Fibroblast of skin of left biceps (primary cell): ENCODE measurements around the gene STX11.
A peak's percentile ranks its signal among the peaks of the same experiment; 100 is the strongest.
"Not testable (repeated sequence)": the region's sequence is repeated elsewhere in the genome, so short reads cannot be mapped to it uniquely, and the experiment has no call there.

Experiments used
- DNase-seq, 2 experiments: peaks; one replicate each; pipeline ENCODE4 v3.0.0-alpha.2; 2013; ENCODE audit warnings: low read depth in 2 of 2

STX11 gene

DNA sequence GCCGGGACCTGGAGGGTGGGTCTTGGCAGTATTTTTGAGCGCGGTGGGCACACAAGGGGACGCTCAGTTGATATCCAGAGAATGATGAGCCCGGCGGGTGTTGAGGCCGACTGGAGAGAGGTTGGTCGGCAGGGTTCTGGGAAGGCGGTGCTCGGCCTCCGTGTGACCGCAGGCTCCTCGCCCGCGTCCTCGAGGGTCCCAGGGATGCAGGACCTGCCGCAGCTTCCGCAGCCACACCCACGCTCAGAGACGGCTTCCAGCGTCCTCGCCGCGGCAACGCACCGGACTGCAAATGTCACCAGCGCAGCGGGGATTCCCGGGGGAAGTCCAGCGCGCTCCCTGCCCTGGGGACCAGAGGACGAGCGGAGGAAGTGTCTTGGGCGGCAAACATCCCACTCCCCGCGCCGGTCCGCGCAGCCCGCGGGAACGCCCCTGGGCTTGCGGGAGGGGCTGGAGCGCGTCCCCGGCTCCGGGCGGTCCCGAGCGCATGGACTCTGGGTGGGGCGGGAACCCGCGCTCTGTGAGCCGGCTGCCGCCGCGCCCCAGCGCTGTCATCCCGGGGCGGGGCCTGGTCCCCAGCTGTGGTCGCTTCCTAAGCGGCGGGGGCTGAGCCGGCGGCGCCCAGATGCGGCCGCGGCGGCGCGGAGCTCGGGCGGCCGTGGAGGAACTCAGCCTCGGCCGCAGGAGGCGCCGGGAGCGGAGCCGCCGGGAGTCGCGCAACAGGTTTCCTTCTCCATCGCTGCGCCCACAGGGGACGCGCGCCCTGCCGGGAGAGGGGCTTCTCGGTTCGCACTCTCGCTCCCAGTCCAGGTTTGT lies at the start of gene STX11:
TSS of gene STX11 (plus strand) at position 624 of the 816 bp plus-strand sequence. CDS start 36,111 bp downstream, outside the sequence.
- no peak for DNase-seq

GRCh38 chr6:144103026-144103563 lies 47.2 kb upstream of the STX11 start:
- DNase-seq, result no peak

DNA sequence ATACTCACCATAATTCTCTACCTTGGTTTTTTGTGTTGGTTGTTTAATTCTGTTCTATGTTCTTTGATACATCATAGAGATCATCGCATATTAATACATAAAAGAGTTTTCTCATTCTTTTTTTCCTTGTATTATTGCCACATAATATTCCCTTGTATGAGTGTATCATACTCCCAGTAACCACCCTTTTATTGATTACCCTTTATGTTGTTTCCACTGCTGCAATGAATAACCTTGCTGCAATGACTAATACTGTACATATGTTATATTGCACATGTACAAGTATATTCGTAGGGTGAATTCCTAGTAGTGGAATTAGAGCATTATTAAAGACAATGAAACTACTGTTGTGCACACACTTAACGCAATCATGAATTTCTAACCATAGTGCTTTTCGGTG lies 45.8 kb upstream of the STX11 start:
- DNase-seq, result no peak

- DNase-seq, result peak; percentile 58 to 60
Measured at GRCh38 chr6:144104898-144105487, 45.3 kb upstream of the STX11 start.

GRCh38 chr6:144106206-144106605 lies 44.1 kb upstream of the STX11 start:
- DNase-seq, result no peak

- DNase-seq, result no peak
Measured at GRCh38 chr6:144110210-144110609, 40.1 kb upstream of the STX11 start.

DNA sequence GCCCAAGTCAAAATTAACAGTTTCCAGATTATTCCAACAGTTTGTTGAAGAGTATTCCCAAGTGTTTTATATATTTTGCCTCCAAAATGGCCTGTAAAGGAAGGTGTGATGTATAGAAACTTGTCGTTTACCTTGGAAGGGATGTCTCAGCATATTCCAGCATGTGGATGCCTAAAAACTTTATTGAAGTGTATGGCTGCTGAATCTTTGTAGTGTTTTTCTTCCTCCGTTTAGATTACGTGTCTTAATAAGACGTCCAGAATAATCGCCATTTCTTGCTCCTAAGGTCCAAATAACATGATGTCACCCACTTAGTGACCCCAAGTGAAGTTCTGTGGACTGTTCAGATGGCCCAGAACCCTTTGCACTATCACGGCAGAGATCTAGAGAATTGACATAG lies 37.0 kb upstream of the STX11 start:
- DNase-seq, result no peak

DNA sequence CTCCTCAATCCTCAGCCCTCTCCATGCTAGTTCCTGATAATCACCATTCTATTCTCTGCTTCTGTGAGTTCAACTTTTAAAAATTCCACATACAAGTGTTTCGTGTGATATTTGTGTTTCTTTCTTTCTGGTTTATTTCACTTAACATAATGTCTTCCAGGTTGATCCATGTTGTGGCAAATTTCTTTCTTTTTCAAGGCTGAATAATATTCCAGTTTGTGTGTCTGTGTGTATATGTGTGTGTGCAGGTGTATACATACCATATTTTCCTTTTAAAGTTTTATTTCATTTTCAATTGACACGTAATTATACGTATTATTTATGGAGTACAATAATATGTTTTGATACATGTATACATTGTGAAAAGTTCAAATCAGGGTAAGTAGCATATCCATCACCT lies 35.1 kb upstream of the STX11 start:
- DNase-seq, result no peak

DNA sequence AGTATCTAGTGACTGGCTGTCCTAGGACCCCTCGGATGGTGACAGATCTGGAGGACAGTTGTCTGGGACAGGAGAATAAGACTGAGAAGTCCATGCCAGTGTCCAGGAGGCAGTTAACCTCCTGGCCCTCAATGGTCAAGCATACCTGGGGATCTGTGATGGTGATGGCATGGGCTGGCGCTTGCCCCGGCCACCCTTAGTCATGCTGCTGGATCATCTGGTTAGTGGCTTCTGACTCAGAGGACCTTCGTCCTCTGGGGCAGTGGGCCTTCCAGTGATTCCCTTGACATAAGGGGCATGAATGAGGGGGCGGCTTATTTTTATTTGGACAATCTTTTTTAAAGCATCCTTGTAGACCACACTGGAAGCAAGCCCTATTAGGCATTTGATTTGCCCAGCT lies 30.9 kb upstream of the STX11 start:
- no peak for DNase-seq

DNA sequence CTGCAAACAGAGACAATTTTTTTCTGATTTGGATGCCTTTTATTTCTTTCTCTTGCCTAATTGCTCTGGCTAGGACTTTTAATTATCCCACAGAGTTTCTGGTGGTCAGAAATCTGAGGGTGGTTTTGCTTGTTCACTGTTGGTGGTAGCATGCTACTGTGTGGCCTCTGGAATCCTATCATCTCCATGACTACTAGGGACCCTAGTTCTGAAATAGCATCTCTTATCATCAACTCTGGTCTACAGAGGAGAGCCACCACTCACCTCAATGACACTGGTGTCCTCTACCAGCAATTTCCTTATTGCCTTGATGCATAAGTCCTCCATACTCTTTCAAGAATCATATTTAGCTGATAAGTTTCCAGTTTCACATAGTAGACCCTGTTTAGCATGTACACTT lies 27.5 kb upstream of the STX11 start:
- no peak for DNase-seq

DNA sequence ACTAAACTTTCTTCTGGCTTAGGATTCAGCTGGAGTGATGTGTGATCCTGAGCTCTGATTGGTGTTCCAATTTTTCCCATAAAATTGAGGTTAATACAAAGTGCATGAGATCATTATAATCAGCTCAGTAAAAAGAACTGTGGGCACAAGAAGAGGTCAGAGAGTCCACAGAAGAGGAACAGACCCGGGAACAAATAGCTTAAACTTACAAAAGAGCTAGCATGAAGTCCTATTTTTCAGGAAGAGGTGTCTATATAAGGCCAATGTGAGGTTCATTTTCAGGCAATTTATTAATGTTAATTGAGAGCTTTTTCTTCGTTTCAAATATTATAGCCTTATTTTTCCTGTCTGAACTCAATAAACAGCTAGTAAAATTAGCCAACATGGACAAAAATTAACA lies 26.9 kb upstream of the STX11 start:
- no peak for DNase-seq

DNA sequence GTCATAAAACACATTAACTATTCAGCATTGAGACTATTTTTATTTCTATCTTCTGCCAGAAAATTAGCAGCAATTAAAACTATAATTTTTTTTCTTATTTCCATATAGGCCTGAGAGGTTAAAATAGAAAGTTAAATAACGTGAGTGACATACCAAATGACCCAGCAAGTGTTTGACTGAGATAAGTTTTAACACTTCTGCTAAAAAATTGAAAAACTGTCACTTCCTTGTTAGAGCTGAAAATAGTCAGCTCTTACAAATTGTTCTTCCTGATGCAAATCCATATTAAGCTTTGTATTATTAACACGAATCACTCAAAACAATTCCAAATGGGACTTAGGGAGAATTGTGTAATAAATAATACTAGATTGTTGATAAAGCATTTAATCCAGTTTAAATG lies 26.5 kb upstream of the STX11 start:
- DNase-seq, result no peak

DNA sequence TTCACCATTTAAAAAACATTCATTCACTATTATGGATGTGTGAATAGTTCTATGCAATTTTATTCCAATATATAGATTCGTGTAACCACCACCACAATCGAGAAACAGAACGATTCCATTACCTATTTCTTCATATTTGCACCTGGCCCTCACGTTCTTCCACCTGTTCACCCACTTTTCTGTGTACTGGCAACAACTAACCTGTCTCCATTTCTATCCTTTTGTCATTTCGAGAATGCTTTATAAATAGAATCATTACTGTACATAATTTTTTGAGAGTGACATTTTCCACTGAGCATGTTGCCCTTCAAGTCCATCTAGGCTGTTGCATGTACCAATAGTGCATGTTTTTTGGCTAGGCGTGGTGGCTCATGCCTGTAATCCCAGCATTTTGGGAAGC lies 23.2 kb upstream of the STX11 start:
- no peak for DNase-seq

DNA sequence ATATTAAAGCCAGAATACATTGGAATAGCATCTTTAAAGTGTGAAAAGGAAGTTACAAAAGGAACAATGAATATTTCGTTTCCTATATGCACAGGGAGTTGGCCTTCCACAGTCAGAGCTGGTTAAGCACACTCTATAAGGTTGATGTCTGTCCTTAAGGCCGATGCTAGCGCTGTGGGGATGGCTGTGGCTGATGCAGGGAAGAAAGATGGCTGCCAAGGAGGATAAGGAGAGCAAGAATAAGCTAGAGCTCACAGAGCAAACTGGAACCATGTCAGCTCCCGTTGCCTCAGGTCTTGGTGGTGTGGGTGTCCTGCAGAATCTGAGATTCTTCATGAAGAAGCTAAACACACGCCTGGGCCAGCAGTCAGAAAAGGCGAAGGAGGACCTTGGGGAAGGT lies 20.8 kb upstream of the STX11 start:
- no peak for DNase-seq

DNA sequence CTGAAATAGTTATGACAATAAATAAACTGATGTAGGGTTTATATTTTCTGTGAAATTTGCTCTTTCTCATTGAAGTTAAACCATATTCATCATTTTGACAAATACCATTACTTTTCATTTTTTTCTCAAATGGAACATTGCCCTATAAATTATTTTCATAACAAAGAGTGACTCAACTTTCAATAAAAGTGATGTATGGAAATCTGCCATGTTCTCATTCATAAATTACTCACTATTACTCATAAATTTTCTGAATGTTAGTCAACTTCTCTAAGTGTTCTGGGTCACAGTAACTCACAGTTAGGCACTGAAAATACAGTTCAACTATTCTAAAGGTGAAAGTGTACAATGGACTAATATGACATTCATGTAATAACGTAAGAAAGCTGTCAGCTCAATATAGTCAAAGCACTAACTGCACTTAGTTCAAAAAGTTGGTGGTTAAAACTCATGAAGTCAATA lies 19.0 kb upstream of the STX11 start:
- DNase-seq, result peak; percentile 51 to 57

GRCh38 chr6:144132167-144132690 lies 18.1 kb upstream of the STX11 start:
- not testable (repeated sequence) for DNase-seq

DNA sequence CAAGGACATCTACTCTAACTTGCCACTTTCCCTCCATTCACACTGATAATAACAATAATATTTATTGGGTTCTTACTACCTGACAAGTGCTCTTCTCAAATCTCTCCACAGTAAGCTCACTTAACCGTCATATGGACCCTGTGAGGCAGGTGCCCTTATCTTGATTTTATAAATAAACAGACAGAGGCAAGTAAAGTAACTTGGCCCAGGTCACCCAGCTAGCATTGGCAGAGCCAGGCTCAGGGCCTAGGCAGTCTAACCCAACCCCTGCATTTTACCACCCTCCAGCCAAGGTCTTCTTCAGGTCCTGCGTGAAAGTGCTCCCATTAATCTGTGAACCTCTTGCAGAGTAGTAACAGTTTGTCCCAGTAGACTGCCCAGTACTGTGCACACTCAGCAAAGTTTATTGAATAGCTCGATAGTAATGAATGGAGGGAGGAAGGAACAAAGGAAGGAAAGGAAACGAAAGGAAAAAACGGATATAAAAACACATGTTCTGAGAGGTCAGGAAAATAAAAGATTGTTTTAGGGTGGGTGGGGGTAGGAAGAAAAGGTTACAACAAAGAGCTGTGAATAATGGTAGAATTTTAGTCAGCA lies 17.0 kb upstream of the STX11 start:
- no peak for DNase-seq

- peak; percentile 47 to 48 for DNase-seq
Measured at GRCh38 chr6:144134176-144134575, 16.1 kb upstream of the STX11 start.

- no peak for DNase-seq
Measured at GRCh38 chr6:144134737-144135136, 15.6 kb upstream of the STX11 start.

DNA sequence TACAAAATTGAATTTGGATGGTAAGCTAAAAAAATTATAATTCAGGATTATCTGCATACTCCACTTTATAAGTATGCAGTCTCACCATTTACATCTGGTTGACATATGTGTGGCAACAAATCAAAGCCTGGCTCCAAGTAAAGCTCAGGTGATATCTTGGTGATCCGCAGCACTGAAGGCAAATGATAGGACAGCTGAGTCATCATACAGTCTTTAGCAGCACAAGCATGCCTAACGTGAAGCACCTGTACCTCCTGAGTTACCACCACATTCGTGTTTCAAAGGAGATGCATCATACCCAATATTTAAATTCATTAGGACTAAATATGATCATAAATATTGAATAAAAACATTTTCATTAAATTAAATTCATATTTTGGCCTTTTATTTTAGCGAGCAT lies 11.8 kb upstream of the STX11 start:
- DNase-seq, result no peak

DNA sequence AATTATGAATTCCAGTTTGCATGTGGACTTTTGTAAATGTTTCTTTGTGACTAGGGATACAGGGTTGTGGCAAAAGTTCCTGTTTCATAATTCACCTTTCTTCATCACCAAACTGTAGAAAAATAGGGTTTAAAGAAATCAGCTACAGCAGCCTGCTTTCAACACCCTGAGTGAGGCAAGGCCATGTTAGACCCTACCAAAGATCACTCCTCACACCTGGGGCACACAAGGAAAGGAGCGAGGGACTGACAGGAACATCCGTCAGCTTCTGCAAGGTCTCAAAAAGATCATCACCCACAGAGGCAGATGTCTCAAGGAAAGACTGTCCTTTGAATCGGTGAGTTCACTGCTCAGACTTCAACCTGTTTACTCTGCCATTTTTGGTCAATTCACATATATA lies 10.5 kb upstream of the STX11 start:
- no peak for DNase-seq

GRCh38 chr6:144140867-144141266 lies 9.4 kb upstream of the STX11 start:
- no peak for DNase-seq
